ENCODE data around the gene NR5A2.

Gene NR5A2

DNA sequence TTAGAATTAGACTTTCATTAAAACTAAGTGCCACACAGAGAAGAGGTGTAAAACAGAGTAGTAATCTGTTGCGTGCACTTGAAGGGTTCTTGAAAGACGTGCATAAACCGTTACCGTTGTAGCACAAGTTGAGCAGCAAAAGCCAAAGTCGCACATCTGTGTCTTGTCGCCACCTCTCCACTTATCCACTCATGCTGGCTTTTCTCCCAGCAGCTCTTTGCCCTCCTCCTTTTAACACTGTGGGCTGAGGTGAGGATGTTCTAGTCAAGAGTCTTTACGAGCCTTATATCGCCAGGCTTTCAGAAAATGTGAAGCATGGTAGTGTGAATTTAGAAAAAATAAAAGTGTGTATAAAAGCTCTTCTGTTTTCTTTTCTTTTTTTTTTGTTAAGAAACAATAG lies 48.0 kb downstream of the NR5A2 start:
- no peak for DNase-seq

DNA sequence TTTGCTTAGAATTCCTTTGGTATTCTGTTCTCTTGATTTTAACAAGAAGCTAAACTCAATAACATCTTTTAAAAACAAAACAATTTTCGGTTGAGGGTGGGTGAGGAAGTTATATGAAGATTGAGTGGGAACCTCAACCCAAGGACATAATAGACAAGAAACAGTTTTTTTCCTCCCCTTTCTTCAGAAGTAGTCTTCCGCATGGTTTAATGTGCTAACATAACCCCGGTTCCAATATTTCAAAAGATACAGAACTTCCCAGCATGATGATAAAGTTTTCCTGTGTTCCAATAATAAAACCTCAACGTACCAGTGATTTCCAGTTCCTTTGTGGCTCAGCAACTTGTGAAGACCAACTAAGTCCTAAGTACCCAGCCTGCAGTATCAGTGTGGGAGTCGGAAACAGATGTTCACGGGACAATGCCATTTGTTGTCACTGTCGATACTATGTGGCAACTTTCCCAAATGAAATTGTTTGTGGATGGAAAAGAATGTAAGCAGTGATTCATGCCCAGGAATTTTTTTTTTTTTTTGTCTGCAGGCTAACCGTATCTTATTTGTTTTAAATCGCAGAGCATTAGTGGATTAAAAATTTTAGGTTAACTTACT lies 48.5 kb downstream of the NR5A2 start:
- peak; percentile 43 for DNase-seq

DNA sequence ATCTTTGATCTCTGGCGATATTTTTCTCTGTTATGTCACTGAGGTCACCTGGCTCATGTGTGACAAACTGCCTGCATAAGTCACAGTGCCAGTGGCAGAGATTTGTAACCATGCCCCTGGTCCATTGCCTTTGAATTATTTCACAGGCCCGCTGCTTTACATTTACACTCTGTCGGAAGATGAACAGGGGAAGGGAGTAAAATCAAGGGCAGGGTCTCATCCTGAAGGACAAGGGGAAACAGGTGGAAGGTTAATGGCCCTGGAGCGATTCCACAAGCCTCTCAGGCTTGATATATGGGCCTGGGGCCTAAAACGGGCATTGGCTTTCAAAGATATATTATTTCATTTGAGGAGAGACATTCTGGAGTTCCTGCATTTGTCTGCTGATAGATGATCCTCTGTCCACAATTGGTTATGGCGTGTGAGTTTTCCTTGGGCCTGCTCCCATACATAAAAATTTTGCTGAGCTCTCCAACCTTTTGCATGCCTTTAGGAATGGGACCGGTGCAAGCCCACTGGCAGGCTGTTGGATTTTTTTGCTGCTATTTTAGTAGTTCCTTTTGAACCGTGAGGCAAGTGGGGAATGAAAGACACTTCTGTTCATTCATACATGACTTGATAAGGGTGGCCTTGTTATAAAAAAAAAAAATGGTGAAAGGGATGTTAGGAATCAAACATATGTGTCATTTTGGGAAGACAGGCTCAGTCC lies 51.9 kb downstream of the NR5A2 start:
- DNase-seq, result no peak

DNA sequence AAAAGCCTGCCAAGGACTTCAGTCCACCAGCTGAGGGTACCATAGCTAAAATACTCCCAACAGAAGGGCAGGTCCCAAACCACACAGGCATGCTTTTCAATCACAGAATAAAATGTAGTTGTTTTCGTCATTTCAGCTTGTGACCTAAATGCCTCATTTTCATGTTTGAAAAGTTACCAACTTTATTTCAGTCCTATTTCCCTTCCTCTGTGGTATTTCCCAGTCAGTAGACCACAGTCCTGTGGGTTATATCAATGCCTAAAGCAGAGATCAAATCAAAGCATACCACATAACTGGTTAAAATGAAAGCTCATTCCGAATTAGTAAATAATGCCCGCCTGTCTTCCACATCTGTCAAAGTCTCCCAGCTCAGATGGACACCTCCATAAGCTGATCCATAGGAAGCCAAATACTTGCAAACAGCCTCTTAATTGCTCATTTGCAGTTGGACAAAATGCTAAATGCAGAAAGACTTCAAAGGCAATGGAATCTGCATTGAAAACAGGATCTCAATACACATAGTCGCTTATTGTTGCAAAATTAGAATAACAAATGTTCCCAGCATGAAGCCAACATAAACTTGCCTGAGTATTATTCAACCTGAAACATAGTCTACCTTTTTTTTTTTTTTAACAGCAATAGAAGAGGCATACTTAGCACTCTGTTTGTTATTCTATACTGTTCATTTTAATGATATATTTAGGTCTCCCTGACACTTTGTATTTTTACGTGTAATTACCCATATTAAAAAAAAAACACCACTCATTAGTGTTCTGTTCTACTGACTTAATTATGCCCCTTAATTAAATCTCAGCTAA lies 53.9 kb downstream of the NR5A2 start:
- no peak for DNase-seq

DNA sequence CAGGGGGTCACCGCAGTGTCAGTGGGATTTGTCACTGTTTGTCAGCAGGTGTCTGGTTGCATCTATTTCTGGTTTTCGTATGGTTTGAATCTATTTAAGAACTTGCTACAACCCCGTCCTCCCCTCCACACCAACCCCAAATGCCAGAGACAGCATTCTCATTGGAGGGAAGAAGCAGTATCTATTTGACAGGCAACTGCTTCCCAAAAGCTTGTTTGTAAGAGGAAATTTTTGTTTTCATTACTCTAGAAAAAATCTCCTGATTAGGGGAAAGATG lies 54.4 kb downstream of the NR5A2 start:
- DNase-seq, result no peak

DNA sequence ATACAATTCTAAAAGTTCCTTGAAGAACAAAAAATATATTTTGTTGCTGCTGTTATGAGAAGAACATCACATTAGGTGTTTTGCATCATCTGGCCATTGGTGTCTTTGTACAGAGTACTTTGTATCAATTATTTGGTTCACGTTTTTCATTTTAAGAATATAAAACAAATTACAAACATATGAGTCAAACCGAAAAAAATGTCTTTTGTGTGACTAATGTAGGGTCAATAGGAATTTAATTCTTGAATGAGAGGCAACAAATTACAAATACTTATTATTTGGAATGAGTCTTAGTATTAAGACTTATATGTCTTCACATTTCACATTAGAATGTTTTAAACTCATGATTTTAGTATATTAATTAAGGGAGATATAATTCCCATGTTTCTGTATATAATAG lies 54.8 kb downstream of the NR5A2 start:
- DNase-seq, result no peak

DNA sequence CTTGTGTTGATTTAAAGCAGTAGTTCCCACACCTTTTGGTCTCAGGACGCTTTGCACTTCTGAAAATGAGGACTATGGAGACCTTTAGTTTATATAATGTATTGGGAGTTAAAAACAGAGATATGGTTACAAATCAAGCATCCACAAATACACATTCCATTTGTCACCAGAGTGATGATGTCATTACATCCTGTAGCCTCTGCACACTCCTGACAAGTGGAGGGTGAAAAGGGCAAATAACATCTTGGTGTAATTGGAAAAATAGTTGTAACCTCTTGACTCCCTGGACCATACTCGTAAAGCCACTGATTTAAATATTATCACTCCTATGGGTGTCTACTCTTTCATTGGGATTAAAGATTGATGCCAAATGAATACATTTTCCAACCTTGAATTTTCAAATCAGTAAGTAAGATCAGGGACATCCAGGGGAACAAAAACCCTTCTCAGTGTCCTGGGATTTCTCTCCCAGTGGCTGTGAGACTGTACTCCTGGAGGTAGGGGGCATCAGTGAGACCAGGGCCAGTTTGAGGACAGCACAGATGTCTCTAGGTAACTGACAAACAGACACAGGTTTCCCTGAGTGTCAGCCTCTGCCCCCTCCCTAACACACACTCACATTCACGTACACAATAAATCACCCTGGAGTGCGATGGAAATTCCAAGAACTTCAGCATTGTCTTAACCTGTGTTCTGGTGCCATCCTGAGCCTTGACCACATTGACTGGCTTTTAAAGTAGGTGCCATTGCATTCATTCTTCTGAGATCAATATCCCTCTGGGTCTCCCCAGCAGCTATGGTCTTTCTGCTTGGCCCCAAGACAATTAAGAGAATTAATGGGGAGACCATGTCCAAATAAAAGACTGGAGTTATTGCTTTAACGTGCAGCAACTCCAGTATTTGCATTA lies 63.0 kb downstream of the NR5A2 start:
- DNase-seq, result no peak

DNA sequence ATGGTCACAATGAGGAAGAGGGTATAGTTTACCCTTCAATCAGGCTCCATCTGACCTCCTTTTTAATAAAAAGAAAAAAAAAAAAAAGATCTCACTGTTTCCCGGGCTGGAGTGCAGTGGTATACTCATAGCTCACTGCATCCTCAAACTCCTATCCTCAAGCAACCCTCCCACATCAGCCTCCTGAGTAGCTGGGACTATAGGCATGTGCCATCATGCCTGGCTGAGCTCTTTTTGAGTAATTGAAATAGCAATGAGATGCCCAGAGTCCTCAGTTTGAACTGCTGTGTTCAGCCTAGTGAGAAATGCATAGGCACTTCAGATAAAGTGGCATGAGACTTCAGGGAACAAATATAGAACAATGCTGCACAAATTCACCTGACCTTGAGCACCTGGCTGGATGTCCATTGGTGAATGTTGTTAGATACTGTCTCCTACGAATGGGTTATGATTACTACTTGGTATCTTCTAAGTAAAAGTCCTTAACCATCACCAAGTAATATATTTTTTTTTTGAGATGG lies 67.6 kb downstream of the NR5A2 start:
- DNase-seq, result no peak

DNA sequence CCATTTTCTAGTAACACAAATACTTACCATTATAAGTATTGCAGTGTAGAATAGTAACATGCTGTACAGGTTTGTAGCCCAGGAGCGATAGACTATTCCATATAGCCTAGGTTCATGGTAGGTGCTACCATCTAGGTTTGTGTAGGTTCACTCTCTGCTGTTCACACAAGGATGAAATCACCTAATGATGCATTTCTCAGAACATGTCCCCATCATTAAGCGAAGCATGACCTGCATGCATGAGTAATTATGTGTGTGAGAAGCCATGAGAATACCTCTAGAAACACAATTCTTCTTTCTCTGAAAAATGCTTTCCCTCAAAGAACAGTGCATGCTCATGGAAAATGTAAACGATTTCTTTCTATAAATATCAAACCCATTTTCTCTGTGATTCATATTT lies 69.3 kb downstream of the NR5A2 start:
- DNase-seq, result no peak

DNA sequence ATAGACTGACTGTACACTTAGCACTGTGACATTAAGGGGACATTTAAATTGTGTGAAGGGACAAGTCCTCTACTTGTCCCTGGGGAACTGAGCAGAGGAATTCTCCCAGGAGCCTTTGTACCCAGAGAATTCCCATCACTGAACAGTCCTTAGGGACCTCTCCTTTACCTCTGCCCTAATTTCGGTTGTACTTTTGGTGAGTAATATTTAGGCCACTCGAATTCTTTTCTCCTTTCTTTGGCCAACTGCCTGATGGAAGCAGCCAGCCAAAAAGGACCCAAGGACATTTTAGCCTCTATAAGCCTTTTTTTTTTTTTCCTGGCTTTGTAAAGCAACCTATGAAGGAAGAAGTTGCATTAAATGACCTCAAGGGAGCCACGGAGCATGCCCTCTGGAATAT lies 71.5 kb downstream of the NR5A2 start:
- no peak for DNase-seq

DNA sequence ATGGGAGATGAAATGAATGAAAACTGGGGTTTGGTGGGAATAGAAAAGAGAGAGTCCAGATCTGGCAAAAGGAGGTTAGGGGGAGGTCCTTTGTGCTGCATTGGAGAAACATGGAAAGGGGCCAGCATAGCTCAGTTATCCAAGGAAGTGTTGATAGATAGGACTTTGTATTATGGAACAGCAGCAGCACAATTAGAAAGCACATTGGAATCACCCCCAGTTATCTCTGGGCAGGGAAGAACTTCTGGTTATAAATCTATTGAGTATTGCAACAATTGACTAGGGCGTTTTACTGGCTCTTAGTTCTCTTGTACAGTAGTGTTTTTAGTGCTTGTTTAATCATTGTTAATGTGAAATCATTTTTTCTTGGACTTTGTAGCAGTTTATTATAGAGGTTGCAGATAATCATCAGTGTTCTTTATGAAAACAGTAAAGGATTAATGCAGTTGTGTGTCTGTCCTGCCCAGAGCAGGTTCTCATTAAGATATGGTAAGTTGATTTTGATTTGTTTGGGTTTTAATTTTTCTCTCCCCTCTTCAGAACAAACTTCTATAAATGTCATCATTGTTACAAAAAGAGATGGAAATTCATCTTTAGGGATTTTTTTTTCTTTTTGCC lies 76.6 kb downstream of the NR5A2 start:
- no peak for DNase-seq

DNA sequence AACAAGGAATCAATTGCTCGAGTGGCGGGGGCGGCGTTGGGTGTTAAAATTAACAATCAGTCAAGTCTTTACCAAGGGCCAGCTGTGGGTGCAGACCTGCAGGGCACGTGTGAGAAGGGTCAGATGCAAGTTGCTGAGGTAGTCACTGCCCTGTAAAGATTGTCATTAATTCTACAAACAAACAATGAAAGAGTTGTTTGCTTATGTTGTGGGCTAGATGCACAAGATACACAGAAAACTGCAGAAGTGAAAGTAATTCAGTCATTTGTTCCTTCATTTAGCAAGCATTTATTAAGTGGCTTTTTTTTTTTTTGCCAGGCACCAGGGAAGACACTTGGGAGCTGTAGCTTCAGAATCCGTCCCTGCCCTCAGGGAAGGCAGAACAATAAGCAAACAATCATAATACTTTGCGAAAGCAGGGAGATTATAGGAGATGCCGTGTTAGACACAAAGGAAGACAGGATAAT lies 79.5 kb downstream of the NR5A2 start:
- DNase-seq, result no peak

DNA sequence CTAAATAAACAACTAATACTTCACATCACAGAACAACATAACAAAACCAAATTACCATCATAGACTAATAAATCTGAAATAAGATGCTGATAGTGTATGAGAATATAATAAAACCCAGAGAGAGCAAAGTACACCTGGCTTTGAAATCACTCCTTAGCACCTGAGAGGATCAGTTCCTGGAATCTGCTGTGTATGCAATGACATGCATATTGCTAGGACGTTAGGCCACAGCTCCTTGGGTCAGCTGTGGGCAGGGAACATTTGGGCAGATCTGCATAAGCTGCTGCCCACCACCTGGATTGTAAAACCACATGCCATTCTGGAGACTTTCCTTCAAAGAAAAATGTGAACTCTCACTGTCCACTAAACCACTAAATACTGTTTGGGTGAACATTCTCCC lies 81.1 kb downstream of the NR5A2 start:
- DNase-seq, result no peak

DNA sequence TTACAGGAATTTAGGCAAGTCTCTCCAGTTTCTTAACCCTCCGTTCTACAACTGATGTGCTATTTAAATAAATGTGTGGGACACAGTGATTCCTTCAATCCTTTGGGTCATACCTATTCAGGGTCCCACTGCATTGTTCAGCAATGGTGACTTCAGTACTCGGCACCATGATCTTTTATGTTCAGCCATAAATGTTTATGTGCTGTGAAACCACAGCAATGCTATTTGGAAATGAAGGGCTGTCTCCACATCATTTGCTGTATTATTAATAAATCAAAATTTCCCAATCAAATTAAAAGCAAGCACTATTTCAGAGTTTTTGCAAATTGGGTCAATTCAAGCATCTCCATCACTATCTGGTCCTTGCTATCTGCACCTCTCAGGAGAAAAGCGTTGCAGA lies 84.8 kb downstream of the NR5A2 start:
- DNase-seq, result no peak

DNA sequence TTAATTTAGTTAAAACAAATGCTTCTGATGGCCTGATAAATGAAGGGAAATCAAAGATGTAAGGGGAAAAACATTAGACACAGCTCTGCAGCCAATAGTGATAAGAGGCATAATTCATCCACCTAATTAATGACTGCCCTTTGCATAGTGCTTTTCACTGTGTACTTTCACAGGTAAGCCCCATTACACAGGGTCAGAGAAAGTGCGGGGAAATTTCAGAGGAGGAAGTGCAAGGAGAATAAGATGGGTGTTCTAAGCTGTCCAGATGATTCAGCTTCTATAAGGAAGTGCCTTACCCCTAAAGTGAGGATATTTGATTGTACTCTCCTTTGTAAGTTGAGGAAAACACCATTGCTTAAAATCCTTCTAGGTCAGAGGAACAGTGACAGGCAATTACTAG lies 88.0 kb downstream of the NR5A2 start:
- DNase-seq, result no peak

DNA sequence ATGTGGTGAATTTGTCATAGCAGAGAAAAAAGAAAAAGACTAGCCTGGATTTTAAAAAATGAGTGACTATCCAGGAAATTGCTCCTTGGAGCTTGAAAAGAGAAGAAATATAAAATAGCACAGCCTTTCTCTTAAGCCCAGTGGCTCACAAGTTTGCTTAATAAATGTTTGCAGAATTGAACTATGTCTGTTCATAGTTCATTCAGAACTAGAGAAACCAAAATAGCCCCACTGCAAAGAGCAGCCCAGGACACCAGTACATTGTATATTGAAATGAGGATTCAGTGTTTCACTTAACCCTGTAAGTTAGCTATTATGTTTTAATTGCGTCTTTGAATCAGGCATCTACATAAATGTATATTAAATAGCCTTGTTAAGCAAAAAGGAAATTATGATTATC lies 88.8 kb downstream of the NR5A2 start:
- no peak for DNase-seq

DNA sequence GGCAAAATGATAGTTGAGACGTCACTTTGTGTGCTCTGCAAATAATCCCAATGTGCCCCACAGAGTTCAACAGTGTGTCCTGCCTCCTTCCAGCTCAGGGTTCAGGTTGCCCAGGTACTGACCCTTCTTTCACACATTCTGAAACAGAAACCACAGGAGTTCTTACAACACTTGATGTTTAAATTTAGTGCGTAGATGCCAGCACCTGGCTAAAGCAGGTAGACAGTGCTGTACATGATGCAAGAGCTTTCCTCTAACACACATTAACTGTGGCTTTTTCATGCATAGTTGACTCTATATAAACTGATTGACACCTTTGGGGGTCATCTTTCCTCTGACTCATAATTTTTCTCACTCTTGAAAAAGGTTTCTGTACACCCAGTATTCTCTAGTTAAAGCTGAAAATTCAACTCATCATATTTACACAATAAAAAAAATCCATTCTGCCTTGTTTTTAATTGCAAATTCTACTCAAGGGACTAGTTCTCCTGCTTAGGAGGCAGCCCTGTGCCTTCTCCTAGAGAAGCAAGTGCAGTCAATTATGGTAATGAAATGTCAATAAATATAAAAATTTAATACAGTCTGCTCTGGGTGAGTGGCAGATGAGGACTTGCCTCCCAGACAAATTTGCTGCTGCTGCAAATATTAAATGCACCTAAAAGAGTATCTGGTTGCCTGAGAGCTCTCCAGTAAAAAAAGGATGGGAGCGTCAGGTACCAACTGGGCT lies 91.4 kb downstream of the NR5A2 start:
- DNase-seq, result no peak

DNA sequence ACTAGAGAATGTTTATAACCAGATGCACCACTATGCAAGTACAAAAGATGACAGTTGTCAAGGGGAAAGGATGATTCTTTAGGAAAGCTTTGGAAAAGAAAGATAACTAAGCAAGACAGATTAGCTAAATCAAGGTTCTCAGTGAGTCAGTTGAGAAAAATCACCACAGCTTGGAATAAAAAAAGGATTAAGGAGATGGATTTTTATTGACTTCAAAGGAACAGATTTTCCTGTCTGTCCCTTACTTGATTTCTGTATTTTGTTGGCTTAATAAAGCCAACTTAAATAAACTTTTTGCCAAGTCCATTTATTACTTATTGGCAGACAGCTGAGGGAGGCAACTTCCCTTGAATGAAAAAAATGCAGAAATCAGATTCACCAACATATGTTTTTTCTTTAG lies 93.9 kb downstream of the NR5A2 start:
- no peak for DNase-seq

DNA sequence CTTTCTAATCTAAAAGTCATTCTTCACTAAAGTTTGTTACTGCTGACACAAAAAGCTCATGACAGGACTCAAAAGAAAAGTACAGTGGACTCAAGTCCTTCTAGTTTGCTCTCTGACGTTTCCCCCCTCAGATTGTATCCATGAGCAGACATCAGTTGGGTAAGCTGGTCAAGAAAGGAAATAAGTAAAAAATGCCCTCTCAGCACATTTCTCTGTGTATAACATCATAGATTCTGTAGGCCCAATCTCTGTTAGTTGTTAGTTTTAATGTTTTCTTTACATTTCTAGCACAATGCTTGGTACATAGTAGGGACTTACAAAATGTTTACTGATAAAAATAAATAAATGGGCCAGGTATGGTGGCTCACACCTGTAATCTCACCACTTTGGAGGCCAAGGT lies 96.8 kb downstream of the NR5A2 start:
- DNase-seq, result no peak

DNA sequence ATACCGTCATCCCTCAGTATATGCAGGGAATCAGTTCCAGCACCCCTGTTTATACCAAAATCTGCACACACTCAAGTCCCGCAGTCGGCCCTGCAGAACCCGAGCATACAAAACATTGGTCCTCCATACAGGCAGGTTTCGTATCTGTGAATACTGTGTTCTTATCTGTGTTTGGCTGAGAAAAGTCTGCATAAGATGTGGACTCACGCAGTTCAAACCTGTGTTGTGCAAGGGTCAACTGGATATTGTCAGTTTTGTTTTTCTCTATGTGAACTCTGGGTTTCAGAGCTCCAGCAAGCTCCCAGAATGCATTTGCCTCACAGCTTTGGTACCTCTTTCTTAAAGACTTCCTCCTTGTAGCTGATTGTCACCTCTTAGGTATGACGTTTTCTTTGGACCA lies 100.6 kb downstream of the NR5A2 start:
- DNase-seq, result no peak

DNA sequence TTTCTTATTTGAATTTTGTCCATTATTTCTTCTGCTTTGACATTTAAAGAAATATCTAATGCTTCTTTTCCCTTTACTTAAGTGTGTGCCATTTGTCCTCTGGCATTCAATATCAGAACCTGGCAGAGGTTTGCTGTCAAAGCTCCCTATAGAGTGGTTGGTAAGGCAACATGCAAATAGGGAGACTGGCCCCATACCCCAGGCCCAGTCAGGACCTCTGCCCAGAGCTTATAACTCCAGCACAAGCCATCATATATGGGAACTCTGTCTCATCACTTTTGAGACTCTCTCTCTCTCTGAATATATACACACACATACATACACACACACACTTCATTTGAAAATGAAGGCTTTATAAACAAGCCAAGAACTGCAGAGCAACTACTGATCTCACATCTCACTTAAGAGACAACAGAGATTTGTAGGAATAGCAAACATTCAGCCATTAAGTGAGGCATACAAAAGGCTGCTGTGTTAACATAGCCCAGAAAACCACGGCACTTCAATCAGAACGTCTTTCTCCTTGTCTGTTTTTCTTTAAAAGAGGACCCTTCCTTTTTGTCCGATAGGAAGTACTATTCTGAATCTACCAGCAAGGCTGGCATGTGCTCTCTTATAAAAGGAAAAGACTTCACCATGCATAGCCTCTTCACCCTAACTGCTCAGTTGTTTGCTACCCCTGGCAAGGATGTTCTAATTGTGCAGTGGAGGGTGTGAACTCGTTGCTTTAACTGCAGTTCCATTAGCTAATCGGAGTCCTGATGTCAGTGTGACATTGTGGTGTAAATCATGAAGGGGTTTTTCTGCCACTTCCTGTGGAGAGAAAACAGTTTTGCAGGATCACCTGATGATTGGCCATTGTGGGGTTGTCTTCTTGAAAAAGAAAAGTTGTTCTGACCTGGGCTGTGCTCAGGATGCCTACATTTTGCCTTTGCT lies 101.7 kb downstream of the NR5A2 start:
- no peak for DNase-seq

All from amniotic stem cell (primary cell).